GM19324 (cell line): ENCODE results near the gene ZNF774.
"Not testable (repeated sequence)": the region's sequence is repeated elsewhere in the genome, so short reads cannot be mapped to it uniquely, and the experiment has no call there.

Experiments
- ATAC-seq: cut with Tn5 transposase; IDR thresholded peaks from one replicate; pipeline ENCODE4 v1.9.1; 2021; ENCODE audit warnings: mild to moderate bottlenecking, moderate library complexity; ENCODE audit not compliant: unreplicated experiment, low FRiP score

ZNF774 gene

DNA sequence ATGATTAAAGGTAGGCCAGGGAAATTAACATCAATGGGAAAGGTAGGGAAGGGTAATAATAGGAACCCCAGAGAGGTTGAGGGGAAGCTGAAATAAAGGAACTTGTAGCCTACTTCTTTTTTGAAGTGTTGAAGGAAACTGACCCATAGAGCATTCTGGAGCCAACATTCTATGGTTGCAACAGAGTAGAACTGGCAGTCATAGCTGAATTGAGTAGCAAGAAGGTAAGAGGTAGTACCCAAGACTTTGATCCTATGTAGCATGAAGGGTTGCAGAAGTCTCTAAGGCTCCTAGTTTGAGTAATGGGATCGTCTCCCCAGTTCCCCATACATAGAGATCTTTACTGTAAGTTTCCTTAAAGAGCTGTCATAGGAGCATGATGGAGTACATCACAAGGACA lies 7.4 kb upstream of the ZNF774 start:
- no peak for ATAC-seq

DNA sequence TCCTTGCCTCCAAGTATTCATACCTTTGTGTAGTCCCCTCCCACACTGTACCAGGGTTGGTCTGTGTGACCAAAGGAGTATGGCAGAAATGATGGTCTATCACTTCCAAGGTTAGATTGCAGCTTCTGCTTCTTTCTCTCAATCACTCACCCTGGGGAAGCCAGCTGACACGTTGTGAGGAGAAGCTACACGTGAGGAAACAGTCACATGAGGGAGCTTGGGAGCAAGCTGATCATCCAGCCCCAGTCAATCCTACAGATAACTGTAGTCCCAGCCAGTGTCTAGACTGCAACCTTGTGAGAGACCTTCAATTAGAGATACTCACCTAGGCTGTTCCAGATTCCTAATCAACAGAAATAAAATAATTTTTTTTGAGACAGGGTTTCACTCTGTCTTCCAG lies 6.2 kb upstream of the ZNF774 start:
- no peak for ATAC-seq

DNA sequence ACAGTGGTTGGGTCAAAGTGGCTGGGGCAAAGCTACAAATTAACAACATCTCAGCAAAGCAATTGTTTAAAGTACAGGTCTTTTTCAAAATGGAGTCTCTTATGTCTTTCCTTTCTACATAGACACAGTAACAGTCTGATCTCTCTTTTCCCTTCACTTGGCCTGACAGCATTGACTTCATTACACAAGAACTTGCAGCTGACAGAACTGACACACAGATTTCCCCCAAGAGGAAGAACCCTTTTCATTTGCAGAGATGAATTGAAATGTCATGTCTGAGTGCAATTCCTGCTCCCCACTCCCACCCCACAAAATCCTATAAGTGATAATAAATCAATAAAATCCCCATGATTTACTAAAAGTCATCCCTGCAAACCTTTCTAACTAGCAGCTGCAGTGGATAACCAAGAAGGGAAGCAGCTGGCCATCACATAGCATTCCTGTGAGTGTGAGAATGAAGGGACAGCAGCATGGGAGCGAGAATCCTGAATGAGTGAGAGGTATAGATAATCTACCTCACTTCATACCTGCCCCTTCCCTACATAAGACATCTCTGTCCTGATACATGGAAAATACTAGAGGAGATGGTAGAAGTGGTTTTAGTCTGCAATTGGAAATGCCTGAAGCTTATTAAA lies 4.5 kb upstream of the ZNF774 start:
- ATAC-seq, result not testable (repeated sequence)

DNA sequence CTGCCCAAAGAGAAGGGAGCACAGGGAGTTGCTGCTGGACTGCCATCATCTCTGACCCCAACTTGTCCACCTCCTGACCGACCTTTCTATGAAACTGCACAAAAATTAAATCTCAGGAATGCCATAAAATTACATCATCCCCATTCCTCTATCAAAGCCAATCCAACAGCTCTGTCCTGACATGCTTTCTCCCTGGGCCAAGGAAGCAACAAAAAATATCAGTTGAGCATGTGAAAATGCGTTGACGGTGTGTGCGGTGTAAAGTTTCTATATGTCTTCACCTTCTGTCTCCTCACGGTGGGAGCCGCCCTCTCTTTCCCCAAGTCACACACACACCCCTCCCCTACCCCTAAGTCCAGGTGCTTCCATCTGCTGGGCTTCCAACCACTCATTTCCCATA lies 3.6 kb upstream of the ZNF774 start:
- no peak for ATAC-seq

DNA sequence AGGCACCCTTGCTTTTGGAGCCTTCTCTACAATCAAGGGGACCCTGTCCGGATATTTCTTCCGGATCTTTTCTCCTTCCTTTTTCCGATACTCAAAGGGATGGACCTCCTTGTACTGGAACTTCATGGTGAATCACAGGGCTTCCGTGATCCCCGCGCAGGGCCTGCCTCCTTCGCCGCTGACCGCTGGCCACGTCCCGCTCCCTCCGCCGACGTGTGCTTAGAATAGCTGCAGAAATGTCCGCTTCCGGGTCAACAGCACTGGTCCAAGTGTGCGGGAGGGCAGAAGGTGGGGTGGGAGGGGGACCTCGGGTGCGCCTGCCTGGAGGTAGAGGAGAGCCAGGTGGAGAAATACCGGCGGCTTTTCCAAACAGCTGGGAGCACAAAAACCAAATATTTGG lies 3.0 kb upstream of the ZNF774 start:
- no peak for ATAC-seq

DNA sequence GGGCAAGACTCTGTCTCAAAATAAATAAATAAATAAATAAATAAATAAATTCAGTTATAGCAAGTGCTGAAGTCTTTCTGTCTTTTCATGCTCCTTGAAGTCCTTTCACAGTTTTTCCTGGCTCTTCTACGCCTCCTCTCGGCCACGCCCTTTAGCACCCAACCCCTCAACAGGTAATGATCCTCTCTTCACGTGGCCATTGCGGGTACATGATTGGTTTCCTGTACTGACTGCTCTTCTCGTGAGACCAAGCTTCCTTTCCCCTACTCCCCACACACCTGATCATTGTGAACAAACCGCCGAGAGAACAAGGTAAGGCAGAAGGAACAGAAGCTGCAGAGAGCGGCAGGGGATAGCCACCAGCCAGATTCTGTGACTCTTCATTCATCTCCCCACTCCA lies 2.3 kb upstream of the ZNF774 start:
- no peak for ATAC-seq

DNA sequence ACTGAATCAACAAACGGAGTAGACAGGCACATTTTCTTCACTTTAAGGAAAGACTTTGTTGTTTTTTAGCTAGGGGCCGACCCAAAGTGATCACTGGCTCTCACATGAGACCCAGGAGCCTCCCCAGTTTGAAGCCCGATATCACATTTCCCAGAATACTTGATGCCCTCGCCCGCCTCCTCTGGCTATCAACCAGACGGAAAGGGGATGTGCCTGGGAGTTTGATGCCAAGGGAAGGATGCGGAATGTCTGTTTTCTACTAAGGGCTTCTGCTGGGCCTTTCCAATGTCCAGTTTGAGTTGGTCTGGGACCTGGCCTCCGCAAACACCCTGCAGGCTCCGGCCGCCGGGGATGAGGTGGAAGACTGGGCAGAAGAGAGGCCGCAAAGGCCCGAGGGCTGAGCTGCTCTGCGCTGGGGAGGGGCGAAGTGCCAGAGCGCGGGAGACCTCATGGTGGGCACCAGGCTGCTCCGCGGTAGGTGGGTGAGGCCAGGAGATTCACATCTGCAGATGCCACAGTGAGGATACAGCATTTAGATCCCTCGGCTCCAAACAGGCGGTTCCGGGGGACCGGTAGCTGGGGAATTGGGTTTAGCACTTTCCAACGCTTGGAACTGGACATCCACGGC lies 491 bp upstream of the ZNF774 start:
- no peak for ATAC-seq

DNA sequence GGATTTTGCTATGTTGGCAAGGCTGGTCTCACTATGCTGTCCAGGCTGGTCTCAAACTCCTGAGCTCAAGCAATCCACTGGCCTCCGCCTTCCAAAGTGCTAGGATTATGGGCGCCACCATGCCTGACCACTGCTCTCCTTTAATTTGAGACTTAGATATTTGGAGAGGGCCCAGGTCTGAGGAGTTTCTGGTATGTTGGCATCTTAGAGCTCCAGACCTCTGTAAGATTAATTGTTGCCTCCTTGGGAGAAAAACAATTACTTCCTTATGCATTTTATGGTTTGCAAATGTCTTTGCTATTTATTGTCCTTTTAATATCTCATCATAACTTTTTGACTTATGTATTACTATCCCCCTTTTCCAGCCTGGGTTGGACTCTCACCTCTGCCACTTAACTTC lies 2.9 kb downstream of the ZNF774 start:
- no peak for ATAC-seq

DNA sequence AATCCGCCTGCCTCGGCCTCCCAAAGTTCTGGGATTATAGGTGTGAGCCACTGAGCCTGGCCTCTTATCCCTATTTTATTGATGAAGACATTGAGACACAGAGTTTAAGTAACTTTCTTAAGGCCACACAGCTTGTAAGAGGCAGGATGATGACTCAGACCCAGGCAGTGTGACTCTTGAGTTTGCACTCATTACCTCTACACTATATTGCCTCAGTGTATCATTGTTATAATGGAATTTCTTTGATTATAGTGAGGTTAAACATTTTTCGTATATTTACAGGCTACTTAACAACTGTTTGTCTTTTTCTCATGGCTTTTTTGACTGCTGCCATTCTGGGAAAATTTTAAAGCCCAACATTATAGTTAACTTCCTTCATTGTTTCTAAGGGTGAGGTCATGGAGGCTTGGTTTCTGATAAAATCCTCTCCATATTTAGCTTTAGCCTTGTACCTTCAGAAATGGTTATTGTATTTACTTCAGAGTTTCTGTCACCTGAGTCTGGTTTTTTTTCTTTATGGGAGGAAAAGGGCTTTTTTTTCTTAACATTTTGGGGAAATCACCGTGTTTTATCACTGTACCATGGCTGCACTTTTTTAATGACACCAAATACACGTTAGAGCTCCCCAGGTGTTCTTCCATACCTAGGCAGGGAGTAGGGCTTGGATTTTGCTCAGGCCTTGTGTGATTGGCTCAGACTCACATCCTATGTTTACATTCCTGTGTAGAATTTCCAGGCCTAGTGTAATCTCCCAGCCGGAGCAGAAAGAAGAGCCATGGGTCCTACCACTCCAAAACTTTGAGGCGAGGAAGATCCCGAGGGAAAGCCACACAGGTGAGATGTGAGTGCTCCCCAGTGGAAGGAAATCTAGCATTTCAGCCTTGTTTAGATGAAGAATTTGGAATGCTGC lies 6.3 kb downstream of the ZNF774 start:
- no peak for ATAC-seq

DNA sequence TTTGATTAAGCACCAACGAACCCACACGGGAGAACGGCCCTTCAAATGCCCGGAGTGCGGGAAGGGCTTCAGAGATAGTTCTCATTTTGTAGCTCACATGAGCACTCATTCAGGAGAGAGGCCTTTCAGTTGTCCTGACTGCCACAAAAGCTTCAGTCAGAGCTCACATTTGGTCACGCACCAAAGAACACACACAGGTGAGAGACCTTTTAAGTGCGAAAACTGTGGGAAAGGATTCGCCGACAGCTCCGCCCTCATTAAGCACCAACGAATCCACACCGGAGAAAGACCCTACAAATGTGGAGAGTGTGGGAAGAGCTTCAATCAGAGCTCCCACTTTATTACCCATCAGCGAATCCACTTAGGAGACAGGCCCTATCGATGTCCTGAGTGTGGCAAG lies 8.7 kb downstream of the ZNF774 start:
- ATAC-seq, result no peak

DNA sequence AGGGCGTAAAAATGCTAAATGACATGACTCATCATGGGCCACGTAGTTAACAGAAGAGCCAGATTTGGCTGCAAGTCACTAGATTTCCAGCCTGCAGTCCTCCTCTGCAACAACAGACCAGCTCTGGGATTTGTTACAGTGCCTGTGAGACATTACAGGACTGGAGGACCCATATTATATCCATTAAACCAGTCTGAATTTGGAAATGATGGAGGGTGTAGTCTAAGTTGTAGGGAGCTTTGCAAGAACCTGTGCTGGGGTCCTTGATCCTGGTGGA lies 10.8 kb downstream of the ZNF774 start:
- no peak for ATAC-seq

DNA sequence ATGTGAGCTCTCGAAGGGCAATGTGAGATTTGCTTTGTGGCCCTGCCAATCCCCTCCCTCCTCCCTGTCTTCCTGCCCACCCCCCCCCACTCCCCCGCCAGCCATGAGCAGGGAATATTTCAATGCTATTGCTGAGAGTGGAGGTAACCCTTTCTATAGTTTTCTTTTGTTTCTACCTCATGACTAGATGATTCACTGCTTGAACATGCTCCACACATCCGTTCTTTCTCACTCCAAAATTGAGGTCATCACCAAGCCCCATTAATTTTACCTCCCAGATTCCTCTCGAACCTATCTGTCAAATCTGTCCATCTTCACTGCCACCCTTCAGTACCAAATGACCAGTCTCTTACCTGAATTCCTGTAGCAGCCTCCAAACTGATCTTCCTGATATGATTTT lies 12.2 kb downstream of the ZNF774 start:
- ATAC-seq, result no peak

DNA sequence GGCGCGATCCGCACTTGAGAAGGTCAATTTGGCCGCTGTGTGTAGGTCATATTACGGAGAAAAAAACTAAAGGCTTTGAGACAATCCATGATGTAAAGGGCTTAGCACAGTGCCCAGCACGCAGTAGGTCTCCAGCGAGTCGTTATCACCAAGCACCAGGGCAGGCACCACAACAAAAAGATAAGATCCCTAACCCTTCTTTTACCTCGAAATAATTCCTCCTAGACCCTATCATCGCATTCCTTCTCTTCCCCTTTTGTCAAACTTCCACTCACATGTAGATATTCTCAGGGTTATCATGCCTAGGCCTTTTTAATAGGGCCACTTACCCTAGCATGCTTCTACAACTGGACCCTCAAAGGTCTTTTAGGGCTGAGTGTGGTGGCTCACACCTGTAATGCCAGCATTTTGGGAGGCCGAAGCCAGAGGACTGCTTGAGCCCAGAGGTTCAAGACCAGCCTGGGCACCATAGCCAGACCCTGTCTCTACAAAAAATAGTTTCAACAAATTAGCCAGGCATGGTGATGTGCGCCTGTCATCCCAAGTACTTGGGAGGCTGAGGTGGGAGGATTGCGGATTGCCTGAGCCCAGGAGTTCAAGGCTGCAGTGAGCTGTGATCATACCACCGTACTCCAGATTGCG lies 13.5 kb downstream of the ZNF774 start:
- no peak for ATAC-seq

DNA sequence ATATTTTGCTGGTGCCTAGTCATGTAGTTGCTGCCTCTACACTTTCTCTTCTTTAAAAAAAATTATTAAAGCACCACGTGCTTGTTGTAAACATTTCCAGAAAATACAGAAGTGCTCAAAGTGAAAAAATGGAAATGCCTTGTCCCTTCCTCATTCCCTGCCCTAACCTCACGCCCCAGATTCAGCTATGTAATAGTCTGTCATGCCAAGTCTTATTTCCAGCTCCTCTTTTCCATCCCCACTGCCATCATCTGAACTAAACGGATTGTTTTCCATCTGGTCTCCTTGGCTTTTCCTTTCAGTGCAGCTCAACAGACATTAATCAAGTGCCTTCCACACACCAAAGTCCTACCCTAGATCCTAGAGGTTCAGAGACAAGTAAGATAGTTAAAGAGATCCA lies 15.5 kb downstream of the ZNF774 start:
- no peak for ATAC-seq

DNA sequence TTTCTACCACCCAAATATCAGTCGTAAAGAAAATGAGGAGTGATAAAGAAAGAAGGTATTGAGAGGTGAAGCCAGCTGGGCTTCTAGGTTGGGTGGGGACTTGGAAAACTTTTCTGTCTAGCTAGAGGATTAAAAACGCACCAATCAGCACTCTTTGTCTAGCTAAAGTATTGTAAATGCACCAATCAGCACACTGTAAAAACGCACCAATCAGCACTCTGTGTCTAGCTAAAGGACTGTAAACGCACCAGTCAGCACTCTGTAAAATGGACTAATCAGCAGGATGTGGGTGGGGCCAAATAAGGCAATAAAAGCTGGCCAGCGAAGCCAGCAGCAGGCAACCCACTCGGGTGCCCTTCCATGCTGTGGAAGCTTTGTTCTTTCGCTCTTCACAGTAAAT lies 23.0 kb downstream of the ZNF774 start:
- no peak for ATAC-seq

DNA sequence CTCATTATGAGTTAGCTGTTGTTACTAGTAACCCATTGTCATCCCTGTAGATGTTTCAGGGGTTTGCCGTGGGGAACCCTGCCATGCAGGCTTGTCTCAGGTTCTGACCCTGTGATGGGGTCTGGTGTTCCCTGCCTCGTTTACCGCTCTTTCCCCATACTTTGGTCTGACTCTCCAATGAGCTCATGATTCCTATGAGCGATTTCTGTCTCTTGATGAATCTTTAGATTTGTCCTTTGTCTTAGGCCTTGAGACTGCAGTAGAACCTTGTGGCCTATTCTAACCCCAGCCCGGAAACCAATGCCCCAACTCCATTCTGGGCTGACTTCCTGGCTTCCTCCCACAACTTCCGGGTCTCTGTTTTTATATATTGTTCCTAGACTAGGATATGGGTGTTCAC lies 24.7 kb downstream of the ZNF774 start:
- no peak for ATAC-seq

DNA sequence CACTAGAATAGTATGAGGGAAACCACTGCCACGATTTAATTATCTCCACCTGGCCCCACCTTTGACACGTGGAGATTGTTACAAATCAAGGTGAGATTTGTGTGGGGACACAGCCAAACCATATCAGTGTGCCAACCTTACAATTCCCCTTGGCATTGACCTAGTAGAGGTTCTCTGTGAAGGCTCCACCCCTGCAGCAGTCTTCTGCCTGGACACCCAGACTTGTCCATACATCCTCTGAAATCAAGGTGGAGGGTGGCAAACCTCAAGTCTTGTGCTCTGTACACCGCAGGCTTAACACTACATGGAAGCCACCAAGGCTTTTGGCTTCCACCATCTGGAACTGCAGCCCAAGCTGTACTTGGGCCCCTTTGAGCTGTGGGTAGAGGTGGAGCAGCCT lies 27.2 kb downstream of the ZNF774 start:
- no peak for ATAC-seq

DNA sequence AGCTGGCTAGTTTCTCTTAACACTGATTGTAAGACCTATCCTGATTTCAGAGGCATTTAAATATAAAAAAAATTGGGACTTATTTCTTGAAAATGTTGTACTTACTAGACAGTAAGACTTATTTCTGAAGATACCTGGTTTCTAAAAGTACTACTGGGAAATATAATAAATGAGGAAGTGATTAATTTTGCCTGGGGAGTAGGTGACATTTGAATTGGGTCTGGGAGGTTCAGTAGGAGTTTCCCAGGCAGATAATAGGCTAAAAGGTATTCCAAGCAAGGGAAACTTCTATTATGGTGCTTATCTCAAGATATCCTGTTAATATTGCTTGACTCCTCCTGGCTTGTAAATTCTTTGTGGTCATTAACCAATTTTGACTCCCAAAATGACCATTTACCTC lies 29.4 kb downstream of the ZNF774 start:
- ATAC-seq, result no peak

DNA sequence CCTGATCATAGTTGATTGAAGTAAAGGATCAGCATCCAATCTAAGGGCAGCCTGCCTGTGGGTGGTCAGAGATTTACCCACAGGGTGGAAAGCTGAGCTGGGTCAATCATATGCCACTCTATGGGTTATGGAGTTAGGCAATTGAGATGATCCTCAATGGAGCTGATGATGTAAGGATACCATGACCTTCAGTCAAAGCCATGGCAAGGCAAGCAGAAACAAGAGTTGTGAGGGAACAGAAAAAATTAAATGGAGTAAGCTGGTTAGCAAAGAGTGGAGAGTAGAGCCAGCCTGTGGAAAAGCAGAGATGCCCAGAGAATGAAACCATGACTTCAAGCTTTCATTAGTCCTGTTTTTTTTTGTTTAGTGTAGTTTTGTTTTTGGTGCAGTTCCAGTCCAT lies 30.2 kb downstream of the ZNF774 start:
- no peak for ATAC-seq

DNA sequence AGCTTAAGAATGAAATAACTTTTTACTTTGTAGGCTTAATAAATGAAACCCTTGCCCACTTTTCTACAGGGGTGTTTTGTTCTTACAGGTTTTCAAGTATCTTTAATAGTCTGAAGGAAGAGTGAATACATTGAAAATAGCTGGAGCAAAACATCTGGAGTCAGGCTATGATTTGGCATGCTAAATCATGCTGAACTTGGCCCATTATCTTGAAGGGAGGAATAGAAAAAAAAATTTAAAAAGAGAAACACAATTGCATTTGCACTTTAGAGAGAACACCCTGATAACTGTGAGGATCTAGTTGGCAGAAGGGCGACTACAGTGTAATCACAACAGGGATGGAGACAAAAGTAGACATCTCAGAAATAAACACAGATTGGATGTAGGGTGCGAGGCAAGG lies 34.1 kb downstream of the ZNF774 start:
- ATAC-seq, result no peak
